Stimulated activated CD8-positive, alpha-beta memory T cell treated with anti-CD3 and anti-CD28 coated beads, Interleukin-15, amount 100 ng/mL, for 1 hour (primary cell): ENCODE data around the gene COQ8A.

Source experiments
- DNase-seq: peaks from one replicate; pipeline ENCODE4 v3.0.0-alpha.2; 2020; ENCODE audit warnings: low read depth

COQ8A gene

GRCh38 chr1:226940029-226940805 lies at the start of gene COQ8A:
Gene COQ8A, plus strand, starts transcription at chr1:226940294. Its CDS starts 21,092 bp downstream, at chr1:226961386.
- peak; percentile 94 for DNase-seq

GRCh38 chr1:226890331-226891108 lies 49.6 kb upstream of the COQ8A start:
- DNase-seq = no peak

GRCh38 chr1:226891346-226891745 lies 48.7 kb upstream of the COQ8A start:
- DNase-seq = no peak

GRCh38 chr1:226891846-226892523 lies 48.1 kb upstream of the COQ8A start:
- DNase-seq = no peak

- DNase-seq = no peak
Observed at GRCh38 chr1:226892524-226892875, 47.6 kb upstream of the COQ8A start.

GRCh38 chr1:226893936-226894335 lies 46.2 kb upstream of the COQ8A start:
- no peak for DNase-seq

GRCh38 chr1:226894826-226895225 lies 45.3 kb upstream of the COQ8A start:
- DNase-seq = no peak

GRCh38 chr1:226895644-226896043 lies 44.5 kb upstream of the COQ8A start:
- no peak for DNase-seq

GRCh38 chr1:226898246-226898645 lies 41.8 kb upstream of the COQ8A start:
- no peak for DNase-seq

- no peak for DNase-seq
Observed at GRCh38 chr1:226901421-226901820, 38.7 kb upstream of the COQ8A start.

- no peak for DNase-seq
Observed at GRCh38 chr1:226902601-226903000, 37.5 kb upstream of the COQ8A start.

- DNase-seq = no peak
Observed at GRCh38 chr1:226903819-226904716, 36.0 kb upstream of the COQ8A start.

- no peak for DNase-seq
Observed at GRCh38 chr1:226904772-226905171, 35.3 kb upstream of the COQ8A start.

GRCh38 chr1:226908419-226908818 lies 31.7 kb upstream of the COQ8A start:
- DNase-seq = no peak

GRCh38 chr1:226908913-226909312 lies 31.2 kb upstream of the COQ8A start:
- no peak for DNase-seq

GRCh38 chr1:226912587-226913176 lies 27.4 kb upstream of the COQ8A start:
- peak; percentile 16 for DNase-seq

- DNase-seq = no peak
Observed at GRCh38 chr1:226915672-226915995, 24.5 kb upstream of the COQ8A start.

- DNase-seq = no peak
Observed at GRCh38 chr1:226916497-226916896, 23.6 kb upstream of the COQ8A start.

- DNase-seq = no peak
Observed at GRCh38 chr1:226919587-226919986, 20.5 kb upstream of the COQ8A start.

GRCh38 chr1:226919995-226920394 lies 20.1 kb upstream of the COQ8A start:
- DNase-seq = no peak

GRCh38 chr1:226920446-226920894 lies 19.6 kb upstream of the COQ8A start:
- DNase-seq = no peak

- DNase-seq = no peak
Observed at GRCh38 chr1:226921504-226921903, 18.6 kb upstream of the COQ8A start.
